Effector memory CD4-positive, alpha-beta T cell (primary cell): ENCODE measurements around the gene RNF11.

ENCODE experiments used
- DNase-seq, 3 donors: peaks; one replicate each; pipeline ENCODE4 v3.0.0-alpha.2; 2020
- H3K27ac ChIP-seq: 2 replicates; pipeline ENCODE4 v1.7.0; 2013; ENCODE audit warnings: mild to moderate bottlenecking, low read length, moderate library complexity; ENCODE audit not compliant: insufficient read depth, poor library complexity, severe bottlenecking
- H3K27me3 ChIP-seq: replicated peaks from 2 replicates; pipeline ENCODE4 v1.7.0; 2013; ENCODE audit warnings: mild to moderate bottlenecking, low read length; ENCODE audit not compliant: insufficient read depth, control insufficient read depth, poor library complexity, severe bottlenecking
- H3K36me3 ChIP-seq: 2 replicates; pipeline ENCODE4 v1.7.0; 2013; ENCODE audit warnings: mild to moderate bottlenecking, low read length, moderate library complexity; ENCODE audit not compliant: control insufficient read depth, insufficient read depth
- H3K4me1 ChIP-seq: 2 replicates; pipeline ENCODE4 v1.7.0; 2013; ENCODE audit warnings: low read length, mild to moderate bottlenecking; ENCODE audit not compliant: control insufficient read depth, insufficient read depth, poor library complexity, severe bottlenecking
- H3K4me3 ChIP-seq: 2 replicates; pipeline ENCODE4 v1.7.0; 2013; ENCODE audit warnings: low read length, low read depth, mild to moderate bottlenecking; ENCODE audit not compliant: insufficient read depth, poor library complexity, severe bottlenecking
- H3K9me3 ChIP-seq: 2 replicates; pipeline ENCODE4 v1.7.0; 2013; ENCODE audit warnings: mild to moderate bottlenecking, low read length, moderate library complexity; ENCODE audit not compliant: control insufficient read depth

RNF11 gene

GRCh38 chr1:51288578-51288977, 52.5 kb downstream of the RNF11 start:
- Histone ChIP-seq H3K27me3 (no peaks in the 10 kb centered on the region), H3K4me1 (no peaks in the 10 kb centered on the region), H3K36me3 (no peaks in the 10 kb centered on the region), H3K27ac (no peak overlapping the region), H3K9me3 (no peaks in the 10 kb centered on the region), H3K4me3 (no peak overlapping the region)
- no peak for DNase-seq

- H3K9me3 ChIP-seq, result no peaks in the 10 kb centered on the region
- no peaks in the 10 kb centered on the region for H3K27me3 ChIP-seq
- no peaks in the 10 kb centered on the region for H3K4me1 ChIP-seq
- H3K27ac ChIP-seq, result no peak overlapping the region
- no peaks in the 10 kb centered on the region for H3K36me3 ChIP-seq
- no peak for DNase-seq
- no peak overlapping the region for H3K4me3 ChIP-seq
These were observed 53.8 kb downstream of the RNF11 start for GRCh38 chr1:51289676-51290488.

- Histone ChIP-seq H3K4me1 (no peaks in the 10 kb centered on the region), H3K9me3 (no peaks in the 10 kb centered on the region), H3K36me3 (no peaks in the 10 kb centered on the region), H3K27me3 (no peaks in the 10 kb centered on the region), H3K27ac (no peak overlapping the region), H3K4me3 (no peak overlapping the region)
- no peak for DNase-seq
These were observed 54.4 kb downstream of the RNF11 start for GRCh38 chr1:51290489-51290847.

GRCh38 chr1:51293898-51294515, 57.9 kb downstream of the RNF11 start:
- H3K4me3 ChIP-seq, result no peak overlapping the region
- peaks cover 3% of the 10 kb centered on the region for H3K4me1 ChIP-seq
- no peaks in the 10 kb centered on the region for H3K9me3 ChIP-seq
- DNase-seq, result no peak
- H3K27me3 ChIP-seq, result no peaks in the 10 kb centered on the region
- H3K27ac ChIP-seq, result no peak overlapping the region
- no peaks in the 10 kb centered on the region for H3K36me3 ChIP-seq

- no peaks in the 10 kb centered on the region for H3K27me3 ChIP-seq
- H3K27ac ChIP-seq, result no peak overlapping the region
- no peak for DNase-seq
- H3K36me3 ChIP-seq, result no peaks in the 10 kb centered on the region
- no peak overlapping the region for H3K4me3 ChIP-seq
- H3K4me1 ChIP-seq, result peaks cover 3% of the 10 kb centered on the region
- H3K9me3 ChIP-seq, result no peaks in the 10 kb centered on the region
These were observed 58.6 kb downstream of the RNF11 start for GRCh38 chr1:51294566-51295184.

- Histone ChIP-seq H3K4me3 (no peak overlapping the region), H3K27me3 (no peaks in the 10 kb centered on the region), H3K27ac (no peak overlapping the region), H3K9me3 (no peaks in the 10 kb centered on the region), H3K4me1 (peaks cover 3% of the 10 kb centered on the region), H3K36me3 (no peaks in the 10 kb centered on the region)
- no peak for DNase-seq
These were observed 59.9 kb downstream of the RNF11 start for GRCh38 chr1:51295926-51296325.

- Histone ChIP-seq H3K4me3 (peak overlapping the region; percentile 47), H3K27me3 (no peaks in the 10 kb centered on the region), H3K4me1 (peaks cover 3% of the 10 kb centered on the region), H3K36me3 (no peaks in the 10 kb centered on the region), H3K9me3 (no peaks in the 10 kb centered on the region), H3K27ac (no peak overlapping the region)
- DNase-seq, result peak; percentile 35 to 56 (median 39)
These were observed 60.6 kb downstream of the RNF11 start for GRCh38 chr1:51296383-51297357.

- Histone ChIP-seq H3K4me3 (no peak overlapping the region), H3K4me1 (peaks cover 3% of the 10 kb centered on the region), H3K27ac (no peak overlapping the region), H3K9me3 (no peaks in the 10 kb centered on the region), H3K36me3 (no peaks in the 10 kb centered on the region), H3K27me3 (no peaks in the 10 kb centered on the region)
- no peak for DNase-seq
These were observed 61.6 kb downstream of the RNF11 start for GRCh38 chr1:51297401-51298321.

GRCh38 chr1:51298322-51298705, 62.2 kb downstream of the RNF11 start:
- H3K4me1 ChIP-seq, result peaks cover 3% of the 10 kb centered on the region
- H3K27me3 ChIP-seq, result no peaks in the 10 kb centered on the region
- no peak overlapping the region for H3K4me3 ChIP-seq
- H3K27ac ChIP-seq, result no peak overlapping the region
- H3K9me3 ChIP-seq, result no peaks in the 10 kb centered on the region
- DNase-seq, result no peak
- no peaks in the 10 kb centered on the region for H3K36me3 ChIP-seq
